ENCODE results near the gene CAMTA1. TPM values are rescaled to one million over a fixed set of nuclear protein-coding genes. Genes with fewer than 3 reads are reported as not detected.
"Not testable (repeated sequence)": the region's sequence is repeated elsewhere in the genome, so short reads cannot be mapped to it uniquely, and the experiment has no call there.

CAMTA1 gene
- polyA plus RNA-seq, 1 donor from 2014 or later, result 79.0 TPM

DNA sequence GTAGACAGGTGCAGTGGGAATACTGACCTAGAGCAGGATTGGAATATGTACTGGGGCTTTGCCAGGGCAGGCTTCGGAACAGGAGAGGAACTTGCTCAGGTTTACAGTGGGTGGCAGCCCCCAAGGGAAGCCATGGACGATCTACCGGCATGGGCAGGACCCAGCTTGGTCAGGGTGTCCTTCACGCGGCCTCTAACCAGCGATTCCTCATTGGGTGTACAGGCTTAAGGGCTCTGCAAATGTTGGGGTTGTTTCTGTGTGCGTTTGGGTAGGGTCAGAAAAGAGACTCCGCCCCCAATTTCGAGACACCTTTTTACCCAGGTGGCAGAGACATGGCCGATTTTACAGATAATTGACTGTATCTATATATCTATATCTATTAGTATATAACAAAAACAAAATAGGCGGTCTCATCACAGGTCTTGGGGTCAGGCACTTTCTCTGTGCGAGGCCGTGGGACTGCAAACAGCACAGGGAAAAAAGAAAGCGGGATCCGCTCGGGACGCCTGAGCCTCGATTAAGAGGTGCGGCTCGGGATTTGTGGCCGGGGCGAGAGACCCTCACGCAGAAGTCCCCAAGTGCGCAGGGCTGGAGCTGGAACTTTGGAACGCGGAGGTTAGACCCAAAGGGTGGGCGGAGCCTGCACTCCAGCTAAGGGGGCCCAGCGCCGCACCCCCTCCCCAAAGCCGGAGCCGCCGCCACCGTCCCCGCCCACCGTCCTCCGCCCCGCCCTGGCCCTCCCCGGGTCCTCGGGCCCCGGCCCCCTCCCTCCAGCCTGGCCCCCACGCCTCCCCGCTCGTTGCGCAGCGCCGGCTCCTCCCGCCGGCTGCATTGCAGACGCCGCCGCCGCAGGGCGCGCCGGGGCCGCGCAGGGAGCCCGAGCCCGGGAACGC lies 918.3 kb downstream of the CAMTA1 start:
- Mint-ChIP-seq H3K4me3 (peak overlapping the region; percentile 49 to 94 (median 83)), H3K27ac (peak overlapping the region in 2 of 3 donors; percentile 2 to 87), H3K4me1 (peaks cover 6% of the 10 kb centered on the region in 3 donors), H3K9me3 (no peaks in the 10 kb centered on the region), H3K27me3 (peaks cover 15% of the 10 kb centered on the region), H3K36me3 (no peaks in the 10 kb centered on the region)

GRCh38 chr1:7704214-7705047 lies 919.2 kb downstream of the CAMTA1 start:
- H3K27ac Mint-ChIP-seq, result peak overlapping the region in 1 of 3 donors; percentile 78
- H3K4me3 Mint-ChIP-seq, result peak overlapping the region in 3 of 4 donors; percentile 54 to 78 (median 72)
- peaks cover 6% of the 10 kb centered on the region in 3 donors for H3K4me1 Mint-ChIP-seq
- peaks cover 15% of the 10 kb centered on the region for H3K27me3 Mint-ChIP-seq
- no peaks in the 10 kb centered on the region for H3K36me3 Mint-ChIP-seq
- no peaks in the 10 kb centered on the region for H3K9me3 Mint-ChIP-seq

- peaks cover 15% of the 10 kb centered on the region for H3K27me3 Mint-ChIP-seq
- peaks cover 6% of the 10 kb centered on the region in 3 donors for H3K4me1 Mint-ChIP-seq
- H3K36me3 Mint-ChIP-seq, result no peaks in the 10 kb centered on the region
- peak overlapping the region; percentile 77 to 92 (median 84) for H3K4me3 Mint-ChIP-seq
- H3K27ac Mint-ChIP-seq, result peak overlapping the region in 2 of 3 donors; percentile 62 to 78
- no peaks in the 10 kb centered on the region for H3K9me3 Mint-ChIP-seq
Measured at GRCh38 chr1:7705048-7705907, 920.0 kb downstream of the CAMTA1 start.

DNA sequence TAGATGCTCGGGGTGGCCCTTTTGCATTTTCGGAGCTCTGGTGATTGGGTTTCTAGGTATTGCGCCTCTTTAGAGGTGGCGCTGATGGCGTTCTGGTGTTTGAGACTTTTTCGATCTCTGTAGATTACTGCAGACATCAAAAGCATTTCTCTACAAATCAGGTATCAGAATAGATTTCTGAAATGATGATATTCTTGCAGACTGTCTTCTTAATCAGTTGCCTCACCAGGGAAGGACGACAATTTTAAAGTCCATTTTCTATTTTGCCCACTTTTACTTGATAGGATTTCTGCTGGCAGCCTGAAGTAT lies 920.6 kb downstream of the CAMTA1 start:
- peak overlapping the region; percentile 75 to 92 (median 83) for H3K4me3 Mint-ChIP-seq
- no peaks in the 10 kb centered on the region for H3K9me3 Mint-ChIP-seq
- H3K36me3 Mint-ChIP-seq, result no peaks in the 10 kb centered on the region
- peaks cover 18% of the 10 kb centered on the region for H3K27me3 Mint-ChIP-seq
- H3K4me1 Mint-ChIP-seq, result peaks cover 6% of the 10 kb centered on the region in 3 donors
- peak overlapping the region in 2 of 3 donors; percentile 32 to 40 for H3K27ac Mint-ChIP-seq

- H3K27ac Mint-ChIP-seq, result peak overlapping the region in 2 of 3 donors; percentile 59 to 73
- no peaks in the 10 kb centered on the region for H3K9me3 Mint-ChIP-seq
- H3K36me3 Mint-ChIP-seq, result no peaks in the 10 kb centered on the region
- peaks cover 16% of the 10 kb centered on the region for H3K27me3 Mint-ChIP-seq
- peaks cover 6% of the 10 kb centered on the region in 3 donors for H3K4me1 Mint-ChIP-seq
- H3K4me3 Mint-ChIP-seq, result no peak overlapping the region
Measured at GRCh38 chr1:7707527-7707926, 922.3 kb downstream of the CAMTA1 start.

- not testable (repeated sequence) for H3K9me3 Mint-ChIP-seq, H3K4me1 Mint-ChIP-seq, H3K4me3 Mint-ChIP-seq, H3K36me3 Mint-ChIP-seq
- peak overlapping the region in 1 of 3 donors; percentile 73 for H3K27ac Mint-ChIP-seq
- H3K27me3 Mint-ChIP-seq, result peaks cover 16% of the 10 kb centered on the region
Measured at GRCh38 chr1:7708065-7708464, 922.8 kb downstream of the CAMTA1 start.

DNA sequence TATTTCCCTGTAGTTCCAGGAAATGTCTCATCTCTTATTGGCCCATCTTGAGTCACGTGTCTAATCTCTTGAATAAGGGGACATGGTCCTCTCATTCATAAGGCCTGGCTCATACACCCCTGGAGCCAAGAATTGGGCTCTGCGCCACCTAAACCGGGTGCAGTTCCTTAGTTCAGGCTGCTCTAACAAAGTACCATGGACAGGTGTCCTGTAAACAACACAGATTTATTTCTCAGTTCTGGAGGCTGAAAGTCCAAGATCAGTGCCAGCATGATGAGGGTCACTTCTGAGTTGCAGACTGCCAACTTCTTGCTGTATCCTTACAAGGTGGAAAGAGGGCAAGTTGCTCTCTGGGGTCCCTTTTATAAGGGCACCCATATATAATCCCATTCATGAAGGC lies 925.6 kb downstream of the CAMTA1 start:
- peaks cover 11% of the 10 kb centered on the region for H3K27me3 Mint-ChIP-seq
- peaks cover under 1 to 4% (median under 1%) of the 10 kb centered on the region in 3 donors for H3K4me1 Mint-ChIP-seq

GRCh38 chr1:7712731-7713323 lies 927.6 kb downstream of the CAMTA1 start:
- no peaks in the 10 kb centered on the region for H3K4me1 Mint-ChIP-seq
- peaks cover 6% of the 10 kb centered on the region for H3K27me3 Mint-ChIP-seq
- H3K27ac Mint-ChIP-seq, result no peak overlapping the region
- H3K36me3 Mint-ChIP-seq, result no peaks in the 10 kb centered on the region
- peak overlapping the region in 1 of 4 donors; percentile 2 for H3K4me3 Mint-ChIP-seq
- no peaks in the 10 kb centered on the region for H3K9me3 Mint-ChIP-seq

More for the DNA sequence above, 925.6 kb downstream of the CAMTA1 start:
- Mint-ChIP-seq H3K36me3 (no peaks in the 10 kb centered on the region), H3K4me3 (no peak overlapping the region), H3K27ac (no peak overlapping the region), H3K9me3 (no peaks in the 10 kb centered on the region)

- no peaks in the 10 kb centered on the region for H3K4me1 Mint-ChIP-seq
- H3K36me3 Mint-ChIP-seq, result peaks cover 1% of the 10 kb centered on the region
- H3K27ac Mint-ChIP-seq, result no peak overlapping the region
- peaks cover 12% of the 10 kb centered on the region for H3K27me3 Mint-ChIP-seq
- H3K9me3 Mint-ChIP-seq, result no peaks in the 10 kb centered on the region
- H3K4me3 Mint-ChIP-seq, result no peak overlapping the region
Measured at GRCh38 chr1:7716506-7716905, 931.3 kb downstream of the CAMTA1 start.

DNA sequence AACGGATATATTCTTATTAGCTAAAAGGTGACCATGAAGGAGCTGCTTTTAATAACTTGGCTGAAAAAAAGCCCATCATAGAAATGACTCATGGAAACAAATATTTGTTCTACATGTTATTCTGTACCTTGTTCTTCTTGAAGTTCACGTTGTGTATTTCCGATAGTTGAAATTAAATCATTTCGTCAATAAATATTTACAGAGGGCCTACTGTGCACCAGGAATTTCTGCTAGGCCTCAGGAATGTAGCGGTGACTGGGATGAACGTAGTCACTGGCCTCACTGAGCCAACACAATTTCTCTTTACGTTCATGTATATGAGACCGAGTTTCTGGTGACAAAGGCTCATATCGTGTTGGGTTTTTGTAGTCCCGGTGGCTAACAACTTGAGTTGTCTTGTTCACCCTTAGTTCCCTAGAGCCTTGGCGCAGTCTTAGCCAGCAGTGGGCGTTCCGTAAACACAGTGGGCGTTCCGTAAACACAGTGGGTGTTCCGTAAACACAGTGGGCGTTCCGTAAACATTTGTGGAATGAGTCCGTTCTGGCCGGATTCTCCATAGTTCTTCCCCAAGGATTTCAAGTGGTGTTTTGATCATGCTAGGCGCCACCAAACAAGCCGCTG lies 932.6 kb downstream of the CAMTA1 start:
- peaks cover 1% of the 10 kb centered on the region for H3K36me3 Mint-ChIP-seq
- H3K27ac Mint-ChIP-seq, result no peak overlapping the region
- no peaks in the 10 kb centered on the region for H3K9me3 Mint-ChIP-seq
- H3K27me3 Mint-ChIP-seq, result peaks cover 15% of the 10 kb centered on the region
- peak overlapping the region in 1 of 4 donors; percentile 12 for H3K4me3 Mint-ChIP-seq
- no peaks in the 10 kb centered on the region for H3K4me1 Mint-ChIP-seq

- no peak overlapping the region for H3K27ac Mint-ChIP-seq
- H3K9me3 Mint-ChIP-seq, result no peaks in the 10 kb centered on the region
- peaks cover 1% of the 10 kb centered on the region for H3K36me3 Mint-ChIP-seq
- H3K4me1 Mint-ChIP-seq, result no peaks in the 10 kb centered on the region
- no peak overlapping the region for H3K4me3 Mint-ChIP-seq
- peaks cover 13% of the 10 kb centered on the region for H3K27me3 Mint-ChIP-seq
Measured at GRCh38 chr1:7719468-7720094, 934.3 kb downstream of the CAMTA1 start.

DNA sequence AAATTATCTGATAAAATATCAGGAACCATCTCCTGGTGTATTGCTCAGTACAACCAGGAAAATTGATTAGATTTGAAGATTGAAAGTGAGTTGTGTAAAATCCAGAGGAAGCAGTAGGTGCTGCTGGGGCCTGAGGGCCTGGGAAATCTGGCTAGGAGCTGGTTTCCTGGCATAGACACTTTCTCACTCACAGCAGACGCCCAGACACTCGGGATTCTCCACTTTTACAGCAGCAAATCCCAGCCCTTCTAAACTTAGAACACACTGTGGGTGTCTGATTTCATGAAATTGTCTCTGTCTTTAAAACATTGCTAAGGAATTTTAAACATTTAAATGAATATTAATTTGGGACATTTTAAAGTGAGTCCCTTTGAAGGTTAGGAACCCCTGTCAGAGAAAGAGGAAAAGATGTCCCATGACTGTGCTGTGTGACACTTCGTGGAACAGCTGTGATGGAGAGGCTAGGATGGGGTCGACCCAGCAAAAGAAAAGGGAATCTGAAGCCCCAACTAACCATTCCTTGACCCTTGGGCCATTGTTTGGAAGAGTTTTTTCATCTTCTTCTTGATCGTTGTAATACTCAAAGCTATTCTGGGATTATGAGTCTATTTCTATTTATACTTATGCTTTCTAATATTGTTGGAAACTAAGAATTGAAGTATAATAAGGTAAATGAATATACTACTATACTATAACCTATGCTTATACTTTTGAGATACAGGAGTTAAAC lies 936.9 kb downstream of the CAMTA1 start:
- H3K4me3 Mint-ChIP-seq, result no peak overlapping the region
- H3K27ac Mint-ChIP-seq, result no peak overlapping the region

GRCh38 chr1:7722670-7723012 lies 937.4 kb downstream of the CAMTA1 start:
- Mint-ChIP-seq H3K9me3 (no peaks in the 10 kb centered on the region), H3K27me3 (peaks cover 18% of the 10 kb centered on the region), H3K4me3 (no peak overlapping the region), H3K4me1 (peaks cover 0 to 3% (median 2%) of the 10 kb centered on the region in 3 donors), H3K36me3 (peaks cover 4% of the 10 kb centered on the region), H3K27ac (no peak overlapping the region)

More for the DNA sequence above, 936.9 kb downstream of the CAMTA1 start:
- no peaks in the 10 kb centered on the region for H3K9me3 Mint-ChIP-seq
- peaks cover 4% of the 10 kb centered on the region for H3K36me3 Mint-ChIP-seq
- H3K4me1 Mint-ChIP-seq, result peaks cover 0 to 3% (median 2%) of the 10 kb centered on the region in 3 donors
- peaks cover 18% of the 10 kb centered on the region for H3K27me3 Mint-ChIP-seq
